NCI-H510A (cell line): ENCODE results near the gene ATP11A.
"Not testable (repeated sequence)": the region's sequence is repeated elsewhere in the genome, so short reads cannot be mapped to it uniquely, and the experiment has no call there.

Experiments
- DNase-seq: peaks from one replicate; lab custom pipeline; 2025; lab: John Stamatoyannopoulos, UW

The ATP11A gene

DNA sequence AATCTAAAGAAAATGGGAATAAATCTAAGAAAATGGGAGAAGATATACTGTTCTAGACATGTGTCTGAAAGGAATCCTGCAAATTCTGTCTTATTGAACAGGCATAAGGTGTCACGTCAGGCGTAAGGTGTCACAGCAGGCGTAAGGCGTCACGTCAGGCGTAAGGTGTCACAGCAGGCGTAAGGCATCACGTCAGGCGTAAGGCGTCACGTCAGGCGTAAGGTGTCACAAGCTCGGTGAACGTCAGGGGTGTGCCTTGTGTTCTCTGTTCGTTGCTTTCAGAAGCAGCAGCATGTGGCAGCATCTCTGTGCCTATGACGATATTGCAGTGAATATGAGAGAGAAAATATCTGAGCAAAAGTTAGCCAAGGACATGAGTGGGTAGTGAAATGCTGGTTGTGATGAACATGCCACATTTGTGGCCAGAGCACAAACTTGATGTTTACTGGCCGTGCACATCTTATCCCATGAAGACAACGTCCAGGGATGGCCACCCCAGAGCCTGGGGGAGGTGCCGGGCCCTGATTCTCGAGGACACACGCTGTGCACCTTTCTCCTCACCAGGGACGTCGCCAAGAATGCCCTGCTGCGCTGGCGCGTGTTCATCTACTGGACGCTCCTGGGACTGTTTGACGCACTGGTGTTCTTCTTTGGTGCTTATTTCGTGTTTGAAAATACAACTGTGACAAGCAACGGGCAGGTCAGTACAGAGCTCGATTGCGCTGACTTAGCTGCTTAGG is 172.2 kb downstream of the ATP11A start:
- no peak for DNase-seq

DNA sequence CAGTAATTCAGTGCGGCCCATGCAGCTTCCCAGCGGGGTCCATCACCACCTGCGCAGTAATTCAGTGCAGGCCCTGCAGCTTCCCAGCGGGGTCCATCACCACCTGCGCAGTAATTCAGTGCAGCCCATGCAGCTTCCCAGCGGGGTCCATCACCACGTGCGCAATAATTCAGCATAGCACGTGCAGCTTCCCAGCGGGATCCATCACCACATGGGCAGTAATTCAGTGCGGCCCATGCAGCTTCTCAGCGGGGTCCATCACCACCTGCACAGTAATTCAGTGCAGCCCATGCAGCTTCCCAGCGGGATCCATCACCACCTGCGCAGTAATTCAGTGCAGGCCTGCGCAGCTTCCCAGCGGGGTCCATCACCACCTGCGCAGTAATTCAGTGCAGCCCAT is 173.5 kb downstream of the ATP11A start:
- DNase-seq = not testable (repeated sequence)

GRCh38 chr13:112865478-112865877 is 175.6 kb downstream of the ATP11A start:
- DNase-seq = not testable (repeated sequence)

GRCh38 chr13:112867301-112867711 is 177.5 kb downstream of the ATP11A start:
- no peak for DNase-seq

- no peak for DNase-seq
These were observed 178.5 kb downstream of the ATP11A start for GRCh38 chr13:112868308-112868707.

GRCh38 chr13:112869202-112870050 is 179.6 kb downstream of the ATP11A start:
- no peak for DNase-seq

DNA sequence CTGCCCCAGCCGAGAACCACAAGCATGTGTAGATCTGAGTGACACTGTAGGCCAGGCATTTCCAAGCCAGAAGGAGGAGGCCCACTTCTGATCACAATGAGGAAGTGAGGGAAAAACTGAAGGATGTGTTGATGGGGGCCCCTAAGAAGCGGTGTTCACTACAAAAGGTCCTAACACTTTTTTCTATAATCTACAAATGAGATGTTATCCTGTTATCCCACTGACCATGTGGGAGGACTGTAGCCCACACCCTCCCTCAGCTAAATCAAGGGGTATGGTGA is 180.2 kb downstream of the ATP11A start:
- DNase-seq = no peak

DNA sequence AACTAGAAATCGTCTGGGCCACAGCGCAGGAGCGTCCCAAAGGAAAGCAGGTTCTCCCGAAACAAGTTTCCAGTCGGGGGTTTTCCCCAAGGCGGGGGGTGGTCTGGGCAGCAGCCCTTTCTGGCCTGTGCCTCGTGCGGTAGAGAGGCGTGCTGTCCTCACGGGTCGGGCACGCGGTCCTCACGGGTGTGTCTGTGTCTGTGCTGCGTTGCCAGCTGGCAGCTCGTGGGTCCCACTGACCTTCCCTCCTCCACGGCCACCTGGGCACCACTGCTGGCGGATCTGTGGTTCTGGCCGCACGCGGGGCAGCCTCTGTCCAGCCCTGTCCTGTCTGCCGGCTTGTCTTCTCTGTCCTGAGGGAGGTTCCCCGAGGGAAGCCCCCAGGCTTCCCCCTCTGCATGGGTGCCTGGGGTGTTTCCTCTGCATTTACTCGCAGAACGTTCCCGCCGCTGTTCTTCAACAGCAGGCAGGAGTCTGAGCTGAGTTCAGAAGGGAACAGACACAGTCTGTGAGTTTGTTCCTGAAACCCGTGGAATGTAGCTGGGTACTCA is 181.0 kb downstream of the ATP11A start:
- no peak for DNase-seq

DNA sequence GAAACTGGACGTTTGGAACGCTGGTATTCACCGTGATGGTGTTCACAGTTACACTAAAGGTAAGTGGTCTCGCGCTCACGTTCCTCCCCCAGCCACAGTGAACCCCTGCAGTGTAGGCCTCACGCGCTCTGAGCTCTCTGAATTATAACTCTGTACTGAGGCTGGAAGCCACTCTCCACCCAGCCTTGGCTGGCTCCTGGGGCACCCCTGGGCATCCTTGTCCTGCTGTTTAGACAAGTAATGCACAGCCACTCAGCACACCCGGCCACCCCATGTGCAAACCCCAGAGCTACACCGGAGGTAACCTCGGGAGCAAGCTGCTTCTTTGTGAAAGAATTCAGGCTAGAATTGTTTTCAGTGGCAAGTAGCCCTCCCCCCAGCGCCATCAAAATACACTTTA is 181.9 kb downstream of the ATP11A start:
- DNase-seq = no peak

DNA sequence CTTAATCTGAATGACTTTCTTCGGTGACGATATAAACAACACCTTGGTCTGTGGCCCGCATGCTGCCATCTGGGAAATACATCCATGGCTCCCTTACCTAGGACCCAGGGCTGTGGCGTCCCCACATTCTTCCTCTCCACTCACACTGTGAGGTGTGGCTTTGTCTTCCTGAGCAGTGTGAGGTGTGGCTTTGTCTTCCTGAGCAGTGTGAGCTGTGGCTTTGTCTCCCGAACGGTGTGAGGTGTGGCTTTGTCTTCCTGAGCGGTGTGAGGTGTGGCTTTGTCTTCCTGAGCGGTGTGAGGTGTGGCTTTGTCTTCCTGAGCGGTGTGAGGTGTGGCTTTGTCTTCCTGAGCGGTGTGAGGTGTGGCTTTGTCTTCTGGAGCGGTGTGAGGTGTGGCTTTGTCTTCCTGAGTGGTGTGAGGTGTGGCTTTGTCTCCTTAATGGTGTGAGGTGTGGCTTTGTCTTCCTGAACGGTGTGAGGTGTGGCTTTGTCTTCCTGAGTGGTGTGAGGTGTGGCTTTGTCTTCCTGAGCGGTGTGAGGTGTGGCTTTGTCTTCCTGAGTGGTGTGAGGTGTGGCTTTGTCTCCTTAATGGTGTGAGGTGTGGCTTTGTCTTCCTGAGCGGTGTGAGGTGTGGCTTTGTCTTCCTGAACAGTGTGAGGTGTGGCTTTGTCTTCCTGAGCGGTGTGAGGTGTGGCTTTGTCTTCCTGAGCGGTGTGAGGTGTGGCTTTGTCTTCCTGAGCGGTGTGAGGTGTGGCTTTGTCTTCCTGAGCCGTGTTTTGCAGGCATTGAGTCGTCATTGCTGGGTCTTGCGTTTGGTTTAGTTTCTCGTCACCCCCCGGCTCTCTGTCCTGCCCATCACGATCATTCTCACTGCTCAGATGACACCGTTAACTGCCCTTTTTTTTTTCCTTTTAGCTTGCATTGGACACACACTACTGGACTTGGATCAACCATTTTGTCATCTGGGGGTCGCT is 183.1 kb downstream of the ATP11A start:
- not testable (repeated sequence) for DNase-seq

DNA sequence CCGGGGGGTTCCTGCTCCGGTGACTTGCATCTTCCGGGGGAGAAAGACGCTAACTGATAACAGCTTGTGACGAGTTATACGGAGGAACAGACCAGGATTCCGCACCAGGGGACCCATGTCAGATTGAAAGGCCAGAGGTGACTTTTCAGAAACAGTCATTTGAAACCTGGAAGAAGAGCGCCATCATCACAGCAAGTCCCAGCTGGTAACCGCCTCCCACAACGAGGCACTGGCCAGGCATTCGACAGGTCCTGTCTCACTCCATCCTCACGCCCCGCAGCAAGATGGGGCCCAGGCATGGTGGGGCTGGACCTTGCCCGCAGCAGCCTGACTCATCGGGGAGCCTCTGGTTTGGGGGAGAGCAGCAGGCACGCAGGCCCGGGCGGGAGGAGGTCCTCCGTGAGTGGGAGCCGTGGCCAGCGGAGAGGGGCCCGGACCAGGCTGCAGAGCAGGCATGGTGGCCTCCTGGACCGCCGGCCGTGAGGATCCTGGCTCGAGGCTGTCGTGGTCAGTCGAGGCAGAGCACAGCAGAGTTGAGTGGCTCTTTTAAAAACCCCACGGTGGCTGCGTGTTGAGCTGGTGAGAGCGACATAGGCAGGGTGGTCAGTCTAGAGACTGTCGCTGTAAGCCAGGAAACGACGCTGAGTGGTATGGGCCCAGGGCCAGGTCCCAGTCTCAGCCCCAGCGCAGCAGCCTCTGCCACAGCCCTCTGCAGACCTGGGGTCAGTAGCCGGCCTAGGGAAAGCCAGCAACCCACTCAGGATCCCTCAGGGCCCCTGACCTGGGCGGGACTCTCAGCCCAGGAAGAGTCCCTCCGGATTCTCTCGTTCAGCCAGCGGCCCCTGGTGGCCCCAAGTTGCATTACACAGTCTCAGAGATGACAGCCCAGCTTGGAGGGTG is 184.3 kb downstream of the ATP11A start:
- DNase-seq = peak; percentile 29

DNA sequence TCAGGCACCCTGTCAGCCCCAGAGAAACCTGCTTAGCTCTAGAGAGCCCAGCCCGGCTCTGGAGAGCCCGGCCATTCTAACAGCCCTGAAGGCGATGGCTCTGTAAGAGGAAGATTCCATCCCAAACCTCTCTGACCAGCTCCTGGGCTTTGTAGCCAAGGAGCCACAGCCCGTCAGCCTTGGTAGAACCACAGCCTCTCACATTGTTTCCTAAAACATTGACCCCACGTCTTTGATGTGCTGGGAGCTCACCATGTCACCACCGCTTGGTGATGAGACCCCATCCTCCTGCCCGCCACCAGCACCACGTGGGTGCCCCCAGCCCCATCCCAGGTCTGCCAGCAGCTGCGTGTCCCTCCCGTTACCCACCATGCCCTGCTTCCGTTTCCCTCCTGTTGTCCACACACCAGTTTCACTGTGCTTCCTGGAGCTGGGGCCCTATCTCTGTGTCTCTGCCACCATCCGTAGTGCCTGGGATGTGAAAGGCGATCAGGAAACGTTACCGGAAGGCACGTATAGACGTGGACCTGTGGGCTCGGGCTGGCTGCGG is 185.0 kb downstream of the ATP11A start:
- DNase-seq = no peak

- DNase-seq = no peak
These were observed 185.8 kb downstream of the ATP11A start for GRCh38 chr13:112875627-112876026.

DNA sequence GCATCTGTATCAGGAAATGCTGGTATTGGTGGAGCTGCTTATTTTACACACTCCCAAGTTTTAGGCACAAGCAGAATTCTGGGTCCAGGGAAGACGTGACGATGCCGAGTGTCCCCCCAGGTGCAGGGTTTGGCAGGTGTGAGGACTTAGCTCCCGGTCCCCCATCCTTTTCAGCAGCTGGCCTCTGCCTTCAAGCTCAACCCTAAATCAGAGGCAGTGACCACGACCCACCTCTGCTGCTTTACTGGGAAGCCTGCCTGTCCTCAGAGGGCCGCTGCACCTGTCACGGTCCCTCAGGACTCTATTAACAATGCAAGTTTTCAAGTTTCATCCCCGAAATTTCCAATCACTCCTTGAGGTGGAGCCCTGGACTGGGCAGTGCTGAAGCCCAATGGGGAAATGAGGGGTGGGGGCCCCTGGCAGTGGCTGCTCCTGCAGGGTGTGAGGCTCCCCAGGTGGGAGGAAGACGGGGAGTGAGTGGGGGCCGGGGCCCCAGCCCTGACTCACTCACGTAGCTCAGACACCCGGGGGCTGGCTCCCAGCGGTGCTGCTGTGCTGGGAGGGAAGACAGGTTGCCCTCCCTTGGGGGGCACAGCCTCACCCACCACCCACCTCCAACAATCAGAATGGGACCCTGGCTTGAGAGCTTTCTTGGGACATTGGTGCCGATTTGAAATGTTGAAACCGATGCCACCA is 186.6 kb downstream of the ATP11A start:
- no peak for DNase-seq

DNA sequence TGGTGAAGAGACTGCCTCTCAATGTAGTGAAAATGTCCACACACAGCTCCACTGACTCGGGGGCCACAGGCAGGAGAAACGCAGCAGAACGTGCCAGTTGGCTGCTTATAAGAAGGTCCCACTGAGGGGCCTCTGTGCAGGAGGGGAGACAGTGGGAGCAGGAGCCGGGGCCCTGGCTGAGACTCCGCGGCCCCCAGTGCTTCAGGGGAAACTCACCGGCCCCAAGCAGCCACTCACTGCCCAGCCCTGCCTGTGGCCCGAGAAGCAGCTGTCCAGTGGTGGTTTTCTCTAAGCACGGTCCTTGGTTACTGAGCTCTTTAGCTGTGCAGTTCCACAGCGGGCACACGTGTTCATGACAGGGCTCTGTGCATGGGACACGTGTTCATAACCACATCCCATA is 187.2 kb downstream of the ATP11A start:
- no peak for DNase-seq

GRCh38 chr13:112877539-112877938 is 187.7 kb downstream of the ATP11A start:
- no peak for DNase-seq

GRCh38 chr13:112877976-112878955 is 188.4 kb downstream of the ATP11A start:
- DNase-seq = no peak

DNA sequence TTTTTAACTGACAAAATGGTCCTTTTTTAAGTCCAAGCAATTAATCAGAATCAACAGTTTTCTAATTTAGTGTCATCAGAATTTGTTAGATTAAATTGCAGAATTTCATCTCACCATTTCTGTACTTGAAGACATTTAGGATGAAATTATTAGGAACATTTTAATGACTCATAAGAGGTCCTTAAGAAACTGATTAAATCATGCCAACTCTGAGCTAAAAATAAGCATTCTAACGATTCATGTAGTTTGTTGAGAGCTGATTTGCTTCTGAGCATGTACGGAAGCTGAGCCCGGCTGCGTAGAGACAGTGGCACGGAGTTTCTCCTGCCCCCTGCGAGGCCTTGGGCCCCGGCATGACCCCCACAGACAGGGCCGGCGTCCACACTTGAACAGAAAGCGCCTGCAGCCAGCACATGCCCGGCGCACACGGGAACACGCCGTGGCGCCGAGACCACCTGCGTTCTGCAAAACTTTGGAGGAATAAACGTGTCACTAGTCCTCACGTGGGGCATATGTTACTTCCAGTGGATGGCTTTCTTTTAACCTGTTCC is 189.5 kb downstream of the ATP11A start:
- no peak for DNase-seq
